ENCODE results near the gene PYY.

DNA sequence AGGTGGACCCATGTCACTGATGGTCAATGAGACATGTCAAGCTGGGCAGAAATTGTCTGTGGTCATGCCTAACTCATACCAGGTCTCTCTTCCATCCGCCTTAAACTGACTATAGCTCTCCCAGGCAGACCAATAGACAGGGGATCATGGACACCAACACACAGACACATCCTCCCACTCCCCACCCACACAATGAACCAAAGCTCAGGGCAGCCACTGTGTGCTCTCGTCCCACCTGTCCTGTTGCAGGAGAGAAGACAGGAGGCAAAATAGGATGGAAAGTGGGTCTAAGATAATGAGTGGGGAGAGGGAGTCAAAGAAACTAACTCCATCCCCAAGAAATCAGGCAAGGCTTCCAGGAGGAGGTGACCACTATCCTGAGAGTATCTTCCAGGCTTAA lies 3.2 kb downstream of the PYY start:
- TF ChIP-seq POLR2AphosphoS5 (IDR thresholded peaks at IDR 0.05) (no peak), SMC3 (conservative IDR thresholded peaks at IDR 0.05; ENCODE audit: poor library complexity) (no peak), CTCF (IDR thresholded peaks at IDR 0.05; ENCODE audit: poor library complexity, severe bottlenecking) (no peak), TAF1 (IDR thresholded peaks at IDR 0.05; ENCODE audit: low read depth) (no peak), EP300 (conservative IDR thresholded peaks at IDR 0.05; ENCODE audit: poor library complexity, severe bottlenecking) (no peak), EZH2 (IDR thresholded peaks at IDR 0.05; ENCODE audit: borderline replicate concordance, insufficient read depth, low read length, poor library complexity, severe bottlenecking) (no peak), MXI1 (conservative IDR thresholded peaks at IDR 0.05; ENCODE audit: poor library complexity, severe bottlenecking) (no peak), RAD21 (conservative IDR thresholded peaks at IDR 0.05) (no peak)
- TF ChIP-seq, protein P1, sequence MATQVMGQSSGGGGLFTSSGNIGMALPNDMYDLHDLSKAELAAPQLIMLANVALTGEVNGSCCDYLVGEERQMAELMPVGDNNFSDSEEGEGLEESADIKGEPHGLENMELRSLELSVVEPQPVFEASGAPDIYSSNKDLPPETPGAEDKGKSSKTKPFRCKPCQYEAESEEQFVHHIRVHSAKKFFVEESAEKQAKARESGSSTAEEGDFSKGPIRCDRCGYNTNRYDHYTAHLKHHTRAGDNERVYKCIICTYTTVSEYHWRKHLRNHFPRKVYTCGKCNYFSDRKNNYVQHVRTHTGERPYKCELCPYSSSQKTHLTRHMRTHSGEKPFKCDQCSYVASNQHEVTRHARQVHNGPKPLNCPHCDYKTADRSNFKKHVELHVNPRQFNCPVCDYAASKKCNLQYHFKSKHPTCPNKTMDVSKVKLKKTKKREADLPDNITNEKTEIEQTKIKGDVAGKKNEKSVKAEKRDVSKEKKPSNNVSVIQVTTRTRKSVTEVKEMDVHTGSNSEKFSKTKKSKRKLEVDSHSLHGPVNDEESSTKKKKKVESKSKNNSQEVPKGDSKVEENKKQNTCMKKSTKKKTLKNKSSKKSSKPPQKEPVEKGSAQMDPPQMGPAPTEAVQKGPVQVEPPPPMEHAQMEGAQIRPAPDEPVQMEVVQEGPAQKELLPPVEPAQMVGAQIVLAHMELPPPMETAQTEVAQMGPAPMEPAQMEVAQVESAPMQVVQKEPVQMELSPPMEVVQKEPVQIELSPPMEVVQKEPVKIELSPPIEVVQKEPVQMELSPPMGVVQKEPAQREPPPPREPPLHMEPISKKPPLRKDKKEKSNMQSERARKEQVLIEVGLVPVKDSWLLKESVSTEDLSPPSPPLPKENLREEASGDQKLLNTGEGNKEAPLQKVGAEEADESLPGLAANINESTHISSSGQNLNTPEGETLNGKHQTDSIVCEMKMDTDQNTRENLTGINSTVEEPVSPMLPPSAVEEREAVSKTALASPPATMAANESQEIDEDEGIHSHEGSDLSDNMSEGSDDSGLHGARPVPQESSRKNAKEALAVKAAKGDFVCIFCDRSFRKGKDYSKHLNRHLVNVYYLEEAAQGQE (IDR thresholded peaks at IDR 0.05; ENCODE audit: borderline replicate concordance): no peak

Measured in neural cell (in vitro differentiated cells).